ENCODE measurements around the gene INO80B.

- no peak for TF ChIP-seq SIN3A (IDR thresholded peaks at IDR 0.05; ENCODE audit: borderline replicate concordance, insufficient read depth, low read length)
- TF ChIP-seq, protein P1, sequence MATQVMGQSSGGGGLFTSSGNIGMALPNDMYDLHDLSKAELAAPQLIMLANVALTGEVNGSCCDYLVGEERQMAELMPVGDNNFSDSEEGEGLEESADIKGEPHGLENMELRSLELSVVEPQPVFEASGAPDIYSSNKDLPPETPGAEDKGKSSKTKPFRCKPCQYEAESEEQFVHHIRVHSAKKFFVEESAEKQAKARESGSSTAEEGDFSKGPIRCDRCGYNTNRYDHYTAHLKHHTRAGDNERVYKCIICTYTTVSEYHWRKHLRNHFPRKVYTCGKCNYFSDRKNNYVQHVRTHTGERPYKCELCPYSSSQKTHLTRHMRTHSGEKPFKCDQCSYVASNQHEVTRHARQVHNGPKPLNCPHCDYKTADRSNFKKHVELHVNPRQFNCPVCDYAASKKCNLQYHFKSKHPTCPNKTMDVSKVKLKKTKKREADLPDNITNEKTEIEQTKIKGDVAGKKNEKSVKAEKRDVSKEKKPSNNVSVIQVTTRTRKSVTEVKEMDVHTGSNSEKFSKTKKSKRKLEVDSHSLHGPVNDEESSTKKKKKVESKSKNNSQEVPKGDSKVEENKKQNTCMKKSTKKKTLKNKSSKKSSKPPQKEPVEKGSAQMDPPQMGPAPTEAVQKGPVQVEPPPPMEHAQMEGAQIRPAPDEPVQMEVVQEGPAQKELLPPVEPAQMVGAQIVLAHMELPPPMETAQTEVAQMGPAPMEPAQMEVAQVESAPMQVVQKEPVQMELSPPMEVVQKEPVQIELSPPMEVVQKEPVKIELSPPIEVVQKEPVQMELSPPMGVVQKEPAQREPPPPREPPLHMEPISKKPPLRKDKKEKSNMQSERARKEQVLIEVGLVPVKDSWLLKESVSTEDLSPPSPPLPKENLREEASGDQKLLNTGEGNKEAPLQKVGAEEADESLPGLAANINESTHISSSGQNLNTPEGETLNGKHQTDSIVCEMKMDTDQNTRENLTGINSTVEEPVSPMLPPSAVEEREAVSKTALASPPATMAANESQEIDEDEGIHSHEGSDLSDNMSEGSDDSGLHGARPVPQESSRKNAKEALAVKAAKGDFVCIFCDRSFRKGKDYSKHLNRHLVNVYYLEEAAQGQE (IDR thresholded peaks at IDR 0.05; ENCODE audit: insufficient read depth in 1 of 2, low read depth in 2 of 2, low read length in 2 of 2) = no peak
- no peak for TF ChIP-seq TAF1 (IDR thresholded peaks at IDR 0.05; ENCODE audit: borderline replicate concordance, insufficient read depth, low read length)
- TF ChIP-seq POLR2AphosphoS5 (IDR thresholded peaks at IDR 0.05; ENCODE audit: low read depth, low read length) = no peak
Measured at GRCh38 chr2:74417197-74417596, 37.7 kb upstream of the INO80B start.

Data from PFSK-1 (cell line).